Cerebellar nuclear complex (tissue), 1 donor: ENCODE data around the gene NME3.

Source experiments
- DNase-seq, 2 experiments: peaks; one replicate each; lab custom pipeline; 2025; lab: John Stamatoyannopoulos, UW

NME3 gene

GRCh38 chr16:1768767-1769401, 2.5 kb downstream of the NME3 start:
- DNase-seq, result no peak

- DNase-seq, result no peak
These were observed 3.1 kb downstream of the NME3 start for GRCh38 chr16:1768061-1768766.

GRCh38 chr16:1767116-1767994, 4.0 kb downstream of the NME3 start:
- no peak for DNase-seq

- DNase-seq, result no peak
These were observed 4.6 kb downstream of the NME3 start for GRCh38 chr16:1766701-1767100.

- no peak for DNase-seq
These were observed 5.1 kb downstream of the NME3 start for GRCh38 chr16:1766231-1766630.

GRCh38 chr16:1765826-1766225, 5.5 kb downstream of the NME3 start:
- DNase-seq, result no peak

- no peak for DNase-seq
These were observed 6.4 kb downstream of the NME3 start for GRCh38 chr16:1764971-1765370.

GRCh38 chr16:1763521-1764511, 7.5 kb downstream of the NME3 start:
- no peak for DNase-seq

GRCh38 chr16:1762879-1763520, 8.3 kb downstream of the NME3 start:
- no peak for DNase-seq

- DNase-seq, result no peak
These were observed 9.0 kb downstream of the NME3 start for GRCh38 chr16:1762196-1762878.

GRCh38 chr16:1761751-1762150, 9.6 kb downstream of the NME3 start:
- DNase-seq, result no peak

- DNase-seq, result no peak
These were observed 10.4 kb downstream of the NME3 start for GRCh38 chr16:1760911-1761310.

- no peak for DNase-seq
These were observed 11.8 kb downstream of the NME3 start for GRCh38 chr16:1759511-1759910.

- no peak for DNase-seq
These were observed 12.4 kb downstream of the NME3 start for GRCh38 chr16:1758923-1759322.

- no peak for DNase-seq
These were observed 13.5 kb downstream of the NME3 start for GRCh38 chr16:1757714-1758461.

GRCh38 chr16:1754204-1754603, 17.1 kb downstream of the NME3 start:
- DNase-seq, result no peak

GRCh38 chr16:1752853-1753252, 18.5 kb downstream of the NME3 start:
- DNase-seq, result peak; percentile 74 to 79

GRCh38 chr16:1751946-1752345, 19.4 kb downstream of the NME3 start:
- DNase-seq, result no peak
